Esophagus (tissue), 2 donors: Measurements from ENCODE around the gene ZSWIM9. TPM values are rescaled to one million over a fixed set of nuclear protein-coding genes. Genes with fewer than 3 reads are reported as not detected.
"Not testable (repeated sequence)": the region's sequence is repeated elsewhere in the genome, so short reads cannot be mapped to it uniquely, and the experiment has no call there.

Experiments
- H3K27ac ChIP-seq, 2 donors: one replicate each; pipeline ENCODE4 v1.5.1; 2013; ENCODE audit warnings: low read depth in 2 of 2, mild to moderate bottlenecking in 2 of 2, inconsistent platforms in 1 of 2, low read length in 1 of 2, moderate library complexity in 1 of 2
- H3K27me3 ChIP-seq, 2 donors: one replicate each; pipeline ENCODE4 v1.6.1; 2013; ENCODE audit warnings: low read length in 2 of 2, control low read depth in 1 of 2, mild to moderate bottlenecking in 1 of 2; ENCODE audit not compliant: insufficient read depth in 2 of 2, control insufficient read depth in 1 of 2
- H3K36me3 ChIP-seq, 2 donors: one replicate each; pipeline ENCODE4 v1.6.1; 2013; ENCODE audit warnings: low read length in 1 of 2; ENCODE audit not compliant: control insufficient read depth in 2 of 2, insufficient read depth in 2 of 2
- H3K4me1 ChIP-seq, 2 donors: one replicate each; pipeline ENCODE4 v1.6.1; 2013; ENCODE audit warnings: low read length in 1 of 2; ENCODE audit not compliant: control insufficient read depth in 2 of 2, insufficient read depth in 2 of 2
- H3K4me3 ChIP-seq, 2 donors: one replicate each; pipeline ENCODE4 v1.5.1; 2013; ENCODE audit warnings: low read length in 2 of 2, mild to moderate bottlenecking in 2 of 2, low read depth in 1 of 2, moderate library complexity in 1 of 2
- H3K9me3 ChIP-seq, 2 donors: one replicate each; pipeline ENCODE4 v1.6.1; 2013; ENCODE audit warnings: mild to moderate bottlenecking in 2 of 2, low read depth in 1 of 2, low read length in 1 of 2, moderate library complexity in 1 of 2; ENCODE audit not compliant: control insufficient read depth in 2 of 2, insufficient read depth in 1 of 2
- WGBS, 2 donors: extraction: QIAGEN DNeasy Blood & Tissue Kit; methylation state at CpG; one replicate each; pipeline ENCODE4 v1.1.7; 2013; 5-methylcytosine and 5-hydroxymethylcytosine counted together
- polyA plus RNA-seq, 2 donors: library from polyadenylated mRNA; stranded (reverse); fragments of 200-250 nt; gene quantifications; one replicate each; pipeline ENCODE4 v1.2.3, GENCODE V29; 2013
- donor health status: healthy with polysubstance abuse.
- donor health status: Bipolar disorder and iron deficiency.

ZSWIM9 gene
- polyA plus RNA-seq, 2 donors, result 3.2 TPM

GRCh38 chr19:48237057-48237456, 66.6 kb downstream of the ZSWIM9 start:
- H3K36me3 ChIP-seq, result peaks cover 9 to 18% of the 10 kb centered on the region in 2 donors
- H3K27me3 ChIP-seq, result no peaks in the 10 kb centered on the region
- no peak overlapping the region for H3K4me3 ChIP-seq
- H3K4me1 ChIP-seq, result no peaks in the 10 kb centered on the region
- no peak overlapping the region for H3K27ac ChIP-seq
- no peaks in the 10 kb centered on the region for H3K9me3 ChIP-seq
- WGBS, 2 donors, result 67 to 80% methylated on average over 3 of the region's 3 CpGs

GRCh38 chr19:48239120-48239519, 68.6 kb downstream of the ZSWIM9 start:
- Histone ChIP-seq H3K9me3 (no peaks in the 10 kb centered on the region), H3K4me1 (no peaks in the 10 kb centered on the region), H3K27me3 (no peaks in the 10 kb centered on the region), H3K4me3 (no peak overlapping the region), H3K27ac (no peak overlapping the region), H3K36me3 (peaks cover 3 to 13% of the 10 kb centered on the region in 2 donors)
- WGBS, 2 donors, result 84 to 90% methylated on average over 6 of the region's 6 CpGs

GRCh38 chr19:48239582-48240141, 69.2 kb downstream of the ZSWIM9 start:
- Histone ChIP-seq H3K27me3 (no peaks in the 10 kb centered on the region), H3K36me3 (peaks cover 3 to 13% of the 10 kb centered on the region in 2 donors), H3K4me3 (no peak overlapping the region), H3K27ac (no peak overlapping the region), H3K9me3 (no peaks in the 10 kb centered on the region), H3K4me1 (no peaks in the 10 kb centered on the region)
- 94% methylated on average over 9 of the region's 9 CpGs for WGBS, 2 donors

- not testable (repeated sequence) for H3K4me1 ChIP-seq, H3K4me3 ChIP-seq, H3K27me3 ChIP-seq, H3K27ac ChIP-seq, H3K9me3 ChIP-seq
- peaks cover 3 to 15% of the 10 kb centered on the region in 2 donors for H3K36me3 ChIP-seq
- 90 to 97% methylated on average over 6 of the region's 6 CpGs for WGBS, 2 donors
Observed at GRCh38 chr19:48241771-48242170, 71.3 kb downstream of the ZSWIM9 start.

- WGBS, 2 donors, result 59 to 63% methylated on average over 5 of the region's 5 CpGs
- no peak overlapping the region for H3K27ac ChIP-seq
Observed at GRCh38 chr19:48244281-48244680, 73.8 kb downstream of the ZSWIM9 start.

GRCh38 chr19:48246101-48246500, 75.6 kb downstream of the ZSWIM9 start:
- Histone ChIP-seq H3K9me3 (no peaks in the 10 kb centered on the region), H3K4me1 (no peaks in the 10 kb centered on the region), H3K4me3 (no peak overlapping the region), H3K36me3 (peaks cover 0 to 2% of the 10 kb centered on the region in 2 donors), H3K27me3 (no peaks in the 10 kb centered on the region), H3K27ac (no peak overlapping the region)
- WGBS, 2 donors, result 61 to 74% methylated on average over 5 of the region's 5 CpGs

More at GRCh38 chr19:48244281-48244680, 73.8 kb downstream of the ZSWIM9 start:
- Histone ChIP-seq H3K27me3 (no peaks in the 10 kb centered on the region), H3K4me1 (no peaks in the 10 kb centered on the region), H3K9me3 (no peaks in the 10 kb centered on the region), H3K36me3 (peaks cover 0 to 7% of the 10 kb centered on the region in 2 donors), H3K4me3 (no peak overlapping the region)

GRCh38 chr19:48247212-48247611, 76.7 kb downstream of the ZSWIM9 start:
- H3K27ac ChIP-seq, result no peak overlapping the region
- H3K36me3 ChIP-seq, result peaks cover 0 to 2% of the 10 kb centered on the region in 2 donors
- H3K9me3 ChIP-seq, result no peaks in the 10 kb centered on the region
- no peaks in the 10 kb centered on the region for H3K27me3 ChIP-seq
- no peaks in the 10 kb centered on the region for H3K4me1 ChIP-seq
- 94 to 98% methylated on average over 3 of the region's 3 CpGs for WGBS, 2 donors
- no peak overlapping the region for H3K4me3 ChIP-seq

Other genes starting within 250 kb of the ZSWIM9 start
- gene BSPH1, start 178.5 kb upstream of the ZSWIM9 start, polyA plus RNA-seq, result not detected
- not detected for gene ELSPBP1, start 176.0 kb upstream of the ZSWIM9 start, polyA plus RNA-seq
- gene CABP5, start 126.6 kb upstream of the ZSWIM9 start, polyA plus RNA-seq, result not detected
- gene PLA2G4C, start 59.9 kb upstream of the ZSWIM9 start, polyA plus RNA-seq, result 1 to 10 TPM; 1.8 to 2.8 TPM
- gene LIG1, start 336 bp upstream of the ZSWIM9 start, polyA plus RNA-seq, result 10 to 100 TPM; 31.2 to 53.3 TPM
- 10 to 100 TPM in 1 of 2 donors, 1 to 10 TPM in 1; 9.6 to 13.2 TPM for gene CARD8, start 85.2 kb downstream of the ZSWIM9 start, polyA plus RNA-seq
- under 1 TPM; 0.14 TPM for gene ZNF114, start 99.4 kb downstream of the ZSWIM9 start, polyA plus RNA-seq
- 10 to 100 TPM; 17.6 to 21.5 TPM for gene EMP3, start 154.9 kb downstream of the ZSWIM9 start, polyA plus RNA-seq
- gene TMEM143, start 193.3 kb downstream of the ZSWIM9 start, polyA plus RNA-seq, result 1 to 10 TPM; 4.0 to 9.1 TPM
- gene SYNGR4, start 193.7 kb downstream of the ZSWIM9 start, polyA plus RNA-seq, result not detected
- 10 to 100 TPM; 62.7 to 70.2 TPM for gene KDELR1, start 220.9 kb downstream of the ZSWIM9 start, polyA plus RNA-seq
- gene GRIN2D, start 223.0 kb downstream of the ZSWIM9 start, polyA plus RNA-seq, result under 1 TPM; 0.06 to 0.08 TPM